ENCODE results near the gene SLC25A23. TPM values are rescaled to one million over a fixed set of nuclear protein-coding genes. Genes with fewer than 3 reads are reported as not detected.
A peak's percentile ranks its signal among the peaks of the same experiment; 100 is the strongest.
"Not testable (repeated sequence)": the region's sequence is repeated elsewhere in the genome, so short reads cannot be mapped to it uniquely, and the experiment has no call there.

Gene SLC25A23
- total RNA-seq, 1 donor from 2014 or later = 50.8 TPM

DNA sequence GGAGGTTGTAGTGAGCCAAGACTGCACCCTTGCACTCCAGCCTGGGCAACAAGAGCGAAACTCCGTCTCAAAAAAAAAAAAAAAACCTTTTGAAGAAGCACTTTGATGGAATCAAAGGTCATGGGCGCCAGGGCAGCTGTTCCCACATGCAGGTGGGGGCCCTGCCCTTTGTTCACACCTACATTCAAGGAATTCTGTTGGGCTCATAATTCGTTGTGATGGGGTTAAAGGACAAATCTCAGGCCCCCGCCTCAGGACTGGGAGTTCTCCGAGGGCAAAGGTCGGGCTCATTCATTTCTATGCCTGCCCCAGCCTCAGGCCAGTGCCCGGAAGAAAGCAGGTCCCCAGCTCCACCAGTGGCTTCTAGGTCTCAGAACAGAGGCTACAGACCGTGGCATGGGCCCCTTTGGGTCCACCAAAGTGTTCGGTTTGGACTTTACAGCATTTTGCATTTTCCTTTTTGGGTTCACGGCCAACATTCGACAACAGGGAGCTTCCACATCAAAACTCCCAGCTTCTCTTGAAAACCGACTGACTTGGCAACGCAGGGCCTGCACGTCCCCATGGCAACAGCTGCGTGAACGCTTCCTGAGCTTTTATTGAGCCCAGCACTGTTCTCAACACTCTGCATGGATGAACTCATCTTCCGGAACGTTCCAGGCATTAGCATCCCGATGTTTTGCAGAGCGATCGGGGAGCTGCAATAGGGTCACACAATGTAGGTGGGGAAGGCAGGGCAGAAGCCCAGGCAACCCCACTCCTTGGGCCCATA, 56.6 kb downstream of the SLC25A23 start:
- no peaks in the 10 kb centered on the region for H3K36me3 Mint-ChIP-seq (ENCODE audit: unreplicated experiment)
- no peak overlapping the region for H3K4me3 Mint-ChIP-seq (ENCODE audit: unreplicated experiment)
- no peak for DNase-seq (ENCODE audit: extremely low spot score, unreplicated experiment)

GRCh38 chr19:6402058-6402457, 57.5 kb downstream of the SLC25A23 start:
- H3K4me3 Mint-ChIP-seq (ENCODE audit: unreplicated experiment) = no peak overlapping the region
- H3K4me1 Mint-ChIP-seq (ENCODE audit: unreplicated experiment) = no peaks in the 10 kb centered on the region

More for the DNA sequence above, 56.6 kb downstream of the SLC25A23 start:
- Mint-ChIP-seq H3K9me3 (ENCODE audit: unreplicated experiment) (no peaks in the 10 kb centered on the region), H3K27ac (ENCODE audit: unreplicated experiment) (no peak overlapping the region), H3K27me3 (ENCODE audit: unreplicated experiment) (no peaks in the 10 kb centered on the region), H3K4me1 (ENCODE audit: unreplicated experiment) (no peaks in the 10 kb centered on the region)
- no peak for TF ChIP-seq CTCF (IDR thresholded peaks at IDR 0.05)

DNA sequence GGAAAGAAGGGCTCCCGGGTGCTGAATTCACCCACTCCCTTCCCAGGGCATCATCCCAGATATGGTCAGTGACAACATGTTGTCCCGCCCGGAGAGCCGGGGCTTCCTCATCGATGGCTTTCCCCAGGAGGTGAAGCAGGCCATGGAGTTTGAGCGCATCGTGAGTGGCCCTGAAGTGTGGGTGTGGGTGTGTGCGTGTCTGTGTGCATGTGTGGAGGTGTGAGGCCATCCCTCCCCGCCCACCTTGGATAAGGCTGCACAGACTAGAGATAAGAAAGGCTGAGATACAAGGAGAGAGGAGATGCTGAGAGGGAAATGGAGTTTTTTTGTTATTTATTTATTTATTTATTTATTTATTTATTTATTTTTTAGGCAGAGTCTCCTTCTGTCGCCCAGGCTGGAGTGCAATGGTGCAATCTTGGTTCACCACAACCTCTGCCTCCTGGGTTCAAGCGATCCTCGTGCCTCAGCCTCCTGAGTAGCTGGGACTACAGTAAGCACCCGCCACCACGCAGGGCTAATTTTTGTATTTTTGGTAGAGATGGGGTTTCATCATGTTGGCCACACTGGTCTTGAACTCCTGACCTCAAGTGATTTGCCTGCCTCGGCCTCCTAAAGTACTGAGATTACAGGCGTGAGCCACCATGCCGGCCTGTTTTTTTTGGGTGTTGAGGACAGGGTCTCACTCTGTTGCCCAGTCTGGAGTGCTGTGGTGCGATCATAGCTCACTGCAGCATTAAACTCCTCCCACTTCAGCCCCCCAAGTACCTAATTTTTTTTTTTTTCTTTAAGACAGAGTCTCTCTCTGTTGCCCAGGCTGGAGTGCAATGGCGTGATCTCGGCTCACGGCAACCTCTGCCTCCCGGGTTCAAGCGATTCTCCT, 59.3 kb downstream of the SLC25A23 start:
- DNase-seq (ENCODE audit: extremely low spot score, unreplicated experiment); H3K36me3 Mint-ChIP-seq (ENCODE audit: unreplicated experiment); H3K4me1 Mint-ChIP-seq (ENCODE audit: unreplicated experiment); H3K4me3 Mint-ChIP-seq (ENCODE audit: unreplicated experiment); H3K27ac Mint-ChIP-seq (ENCODE audit: unreplicated experiment); H3K9me3 Mint-ChIP-seq (ENCODE audit: unreplicated experiment); H3K27me3 Mint-ChIP-seq (ENCODE audit: unreplicated experiment): not testable (repeated sequence)

More at GRCh38 chr19:6402058-6402457, 57.5 kb downstream of the SLC25A23 start:
- H3K27ac Mint-ChIP-seq (ENCODE audit: unreplicated experiment) = no peak overlapping the region
- no peak for TF ChIP-seq CTCF (IDR thresholded peaks at IDR 0.05)
- no peaks in the 10 kb centered on the region for H3K27me3 Mint-ChIP-seq (ENCODE audit: unreplicated experiment)
- no peak for DNase-seq (ENCODE audit: extremely low spot score, unreplicated experiment)
- no peaks in the 10 kb centered on the region for H3K9me3 Mint-ChIP-seq (ENCODE audit: unreplicated experiment)
- no peaks in the 10 kb centered on the region for H3K36me3 Mint-ChIP-seq (ENCODE audit: unreplicated experiment)

GRCh38 chr19:6396305-6396704, 63.3 kb downstream of the SLC25A23 start:
- TF ChIP-seq CTCF (IDR thresholded peaks at IDR 0.05) = no peak
- no peaks in the 10 kb centered on the region for H3K9me3 Mint-ChIP-seq (ENCODE audit: unreplicated experiment)
- H3K27me3 Mint-ChIP-seq (ENCODE audit: unreplicated experiment) = no peaks in the 10 kb centered on the region
- peaks cover 2% of the 10 kb centered on the region for H3K36me3 Mint-ChIP-seq (ENCODE audit: unreplicated experiment)
- no peak overlapping the region for H3K27ac Mint-ChIP-seq (ENCODE audit: unreplicated experiment)
- H3K4me3 Mint-ChIP-seq (ENCODE audit: unreplicated experiment) = no peak overlapping the region
- no peak for DNase-seq (ENCODE audit: extremely low spot score, unreplicated experiment)
- peaks cover 22% of the 10 kb centered on the region for H3K4me1 Mint-ChIP-seq (ENCODE audit: unreplicated experiment)

DNA sequence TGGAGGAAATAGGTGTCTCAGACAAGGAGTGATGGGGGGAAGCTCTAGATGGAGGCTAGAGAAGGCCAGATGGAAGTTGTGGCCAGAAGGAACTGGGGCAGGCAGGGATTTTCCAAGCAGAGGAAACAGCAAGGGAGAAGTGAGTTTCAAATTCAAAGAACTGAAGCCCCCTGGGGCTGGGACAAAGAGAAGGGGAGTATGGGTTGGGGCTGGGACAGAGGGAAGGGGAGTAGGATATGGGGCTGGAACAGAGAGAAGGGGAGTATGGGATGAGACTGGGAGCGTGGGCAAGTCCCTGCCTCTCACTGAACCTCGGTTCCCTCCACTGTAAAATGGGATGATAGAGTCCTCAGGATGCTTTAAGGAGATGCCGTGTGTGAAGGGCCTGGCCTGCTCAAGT, 64.8 kb downstream of the SLC25A23 start:
- Mint-ChIP-seq H3K27me3 (ENCODE audit: unreplicated experiment) (no peaks in the 10 kb centered on the region), H3K36me3 (ENCODE audit: unreplicated experiment) (peaks cover 5% of the 10 kb centered on the region), H3K4me3 (ENCODE audit: unreplicated experiment) (no peak overlapping the region), H3K27ac (ENCODE audit: unreplicated experiment) (peak overlapping the region; percentile 98), H3K9me3 (ENCODE audit: unreplicated experiment) (no peaks in the 10 kb centered on the region), H3K4me1 (ENCODE audit: unreplicated experiment) (peaks cover 22% of the 10 kb centered on the region)
- TF ChIP-seq CTCF (IDR thresholded peaks at IDR 0.05) = no peak
- DNase-seq (ENCODE audit: extremely low spot score, unreplicated experiment) = no peak
